CD8-positive, alpha-beta memory T cell (primary cell): ENCODE measurements around the gene POLR1A. TPM values are rescaled to one million over a fixed set of nuclear protein-coding genes. Genes with fewer than 3 reads are reported as not detected.

ENCODE experiments used
- CTCF ChIA-PET: fragments of 350-600 bp; sonication (Branson Sonifier 250); formaldehyde crosslinking; loops from one replicate; lab custom pipeline; 2021; ENCODE audit warnings: antibody characterized with exemption; lab: Charles Lee
- POLR2A ChIA-PET: fragments of 350-600 bp; sonication (Branson Sonifier 250); formaldehyde crosslinking; loops from one replicate; lab custom pipeline; 2021; ENCODE audit warnings: antibody characterized with exemption; lab: Charles Lee
- DNase-seq, 5 donors: peaks; one replicate each; pipeline versions ENCODE4 v3.0.0 to v3.0.0-alpha.2; 2020 to 2022; ENCODE audit warnings: mixed read lengths in 1 of 5
- H3K27ac ChIP-seq: one replicate; pipeline ENCODE4 v1.7.0; 2013; ENCODE audit warnings: low read depth, mild to moderate bottlenecking, low read length, moderate library complexity
- H3K27me3 ChIP-seq: 2 replicates; pipeline ENCODE4 v1.7.0; 2013; ENCODE audit warnings: low read length, mild to moderate bottlenecking; ENCODE audit not compliant: insufficient read depth, poor library complexity, severe bottlenecking
- H3K36me3 ChIP-seq: 2 replicates; pipeline ENCODE4 v1.7.0; 2013; ENCODE audit warnings: mild to moderate bottlenecking, low read length, moderate library complexity; ENCODE audit not compliant: insufficient read depth
- H3K4me1 ChIP-seq: 2 replicates; pipeline ENCODE4 v1.7.0; 2013; ENCODE audit warnings: mild to moderate bottlenecking, low read length, moderate library complexity; ENCODE audit not compliant: insufficient read depth
- H3K4me3 ChIP-seq: 2 replicates; pipeline ENCODE4 v1.7.0; 2013; ENCODE audit warnings: mild to moderate bottlenecking, low read length
- H3K9me3 ChIP-seq: 2 replicates; pipeline ENCODE4 v1.7.0; 2013; ENCODE audit warnings: mild to moderate bottlenecking, low read length
- H3K27ac Mint-ChIP-seq, 8 donors: one replicate each; pipeline ENCODE4 v1.8.0; 2020 to 2021; ENCODE audit warnings: mixed read lengths in 8 of 8, mild to moderate bottlenecking in 6 of 8, inconsistent platforms in 3 of 8, moderate library complexity in 3 of 8
- H3K27me3 Mint-ChIP-seq, 2 donors: one replicate each; pipeline ENCODE4 v1.8.0; 2020 to 2021; ENCODE audit warnings: mixed read lengths in 2 of 2, mild to moderate bottlenecking in 1 of 2, moderate library complexity in 1 of 2
- H3K36me3 Mint-ChIP-seq, 3 donors: one replicate each; pipeline ENCODE4 v1.8.0; 2020 to 2021; ENCODE audit warnings: mixed read lengths in 3 of 3, inconsistent platforms in 1 of 3, mild to moderate bottlenecking in 1 of 3
- H3K4me1 Mint-ChIP-seq, 3 donors: one replicate each; pipeline ENCODE4 v1.8.0; 2020 to 2021; ENCODE audit warnings: mixed read lengths in 3 of 3, inconsistent platforms in 1 of 3, mild to moderate bottlenecking in 1 of 3
- H3K4me3 Mint-ChIP-seq, 7 donors: one replicate each; pipeline ENCODE4 v1.8.0; 2020 to 2021; ENCODE audit warnings: mixed read lengths in 7 of 7, mild to moderate bottlenecking in 6 of 7, moderate library complexity in 4 of 7, inconsistent platforms in 2 of 7
- H3K9me3 Mint-ChIP-seq, 5 donors: one replicate each; pipeline ENCODE4 v1.8.0; 2020 to 2022; ENCODE audit warnings: mixed read lengths in 5 of 5, mild to moderate bottlenecking in 3 of 5, moderate library complexity in 2 of 5, inconsistent platforms in 1 of 5
- polyA plus RNA-seq: library from polyadenylated mRNA; unstranded; fragments of 300-500 nt; fragmentation: Illumina TruSeq; gene quantifications from one replicate; pipeline ENCODE4 v1.2.3, GENCODE V29; 2021
- total RNA-seq, 2 experiments: library from RNA; stranded (reverse); gene quantifications; one replicate each; pipeline ENCODE4 v1.2.3, GENCODE V29; 2021

The POLR1A gene
- total and polyA plus RNA-seq, 3 experiments from 2014 or later: 4.8 to 63.3 (median 60.3) TPM

- Histone ChIP-seq H3K4me3 (peak overlapping the region; percentile 20), H3K36me3 (no peaks in the 10 kb centered on the region), H3K27me3 (no peaks in the 10 kb centered on the region), H3K9me3 (no peaks in the 10 kb centered on the region), H3K27ac (peak overlapping the region; percentile 32), H3K4me1 (peaks cover 65% of the 10 kb centered on the region)
- peak overlapping the region; percentile 88 to 96 (median 94) for H3K27ac Mint-ChIP-seq
- peak overlapping the region in 6 of 7 donors; percentile 27 to 76 (median 59) for H3K4me3 Mint-ChIP-seq
- DNase-seq: peak in 3 of 5 donors; percentile 22 to 56 (median 32)
- ChIA-PET CTCF (interaction anchor here (0.9 to 2.3 kb wide), 4 partner anchors 80 to 172 kb away, joined by 3 to 6 read pairs (median 4); partner anchors contain the start of gene ST3GAL5), POLR2A (no interaction called here)
- no peaks in the 10 kb centered on the region for H3K9me3 Mint-ChIP-seq
- H3K27me3 Mint-ChIP-seq: peaks cover 0 to 3% of the 10 kb centered on the region in 2 donors
- peaks cover 51 to 72% (median 51%) of the 10 kb centered on the region in 3 donors for H3K4me1 Mint-ChIP-seq
- peaks cover 0 to 2% (median 0%) of the 10 kb centered on the region in 3 donors for H3K36me3 Mint-ChIP-seq
These were observed 106.4 kb downstream of the POLR1A start for GRCh38 chr2:85999061-85999831.

- Mint-ChIP-seq H3K27me3 (peaks cover 0 to 3% of the 10 kb centered on the region in 2 donors), H3K4me1 (peaks cover 58 to 79% (median 59%) of the 10 kb centered on the region in 3 donors), H3K4me3 (peak overlapping the region in 2 of 7 donors; percentile 37 to 70), H3K27ac (peak overlapping the region; percentile 88 to 96 (median 94)), H3K9me3 (no peaks in the 10 kb centered on the region), H3K36me3 (peaks cover 0 to 2% (median 0%) of the 10 kb centered on the region in 3 donors)
- POLR2A ChIA-PET: no interaction called here
- peak overlapping the region; percentile 32 for H3K27ac ChIP-seq
- DNase-seq: no peak
- no peaks in the 10 kb centered on the region for H3K27me3 ChIP-seq
- H3K9me3 ChIP-seq: no peaks in the 10 kb centered on the region
- H3K4me1 ChIP-seq: peaks cover 72% of the 10 kb centered on the region
- H3K36me3 ChIP-seq: no peaks in the 10 kb centered on the region
- H3K4me3 ChIP-seq: peak overlapping the region; percentile 20
- CTCF ChIA-PET: interaction anchor here (0.9 to 2.3 kb wide), 2 partner anchors 81 to 171 kb away, joined by 3 to 6 read pairs; no protein-coding TSS in a partner anchor
These were observed 107.4 kb downstream of the POLR1A start for GRCh38 chr2:85998071-85998991.

GRCh38 chr2:85997017-85997970 is 108.4 kb downstream of the POLR1A start:
- Mint-ChIP-seq H3K4me3 (peak overlapping the region in 1 of 7 donors; percentile 25), H3K36me3 (peaks cover 0 to 2% (median 0%) of the 10 kb centered on the region in 3 donors), H3K4me1 (peaks cover 60 to 79% (median 63%) of the 10 kb centered on the region in 3 donors), H3K27me3 (no peaks in the 10 kb centered on the region), H3K9me3 (no peaks in the 10 kb centered on the region), H3K27ac (peak overlapping the region; percentile 7 to 94 (median 48))
- DNase-seq: no peak
- Histone ChIP-seq H3K36me3 (no peaks in the 10 kb centered on the region), H3K27me3 (no peaks in the 10 kb centered on the region), H3K4me3 (no peak overlapping the region), H3K4me1 (peaks cover 72% of the 10 kb centered on the region), H3K9me3 (no peaks in the 10 kb centered on the region), H3K27ac (peak overlapping the region; percentile 40)
- ChIA-PET CTCF (interaction anchor here (1.0 to 2.3 kb wide), 2 partner anchors 108 to 170 kb away, joined by 4 to 6 read pairs; partner anchors contain the start of gene ST3GAL5), POLR2A (interaction anchor here (0.9 kb wide), 1 partner anchor 39 kb away, joined by 3 read pairs; no protein-coding TSS in a partner anchor)

- DNase-seq: no peak
- POLR2A ChIA-PET: interaction anchor here (0.9 kb wide), 1 partner anchor 39 kb away, joined by 3 read pairs; no protein-coding TSS in a partner anchor
- peaks cover 60 to 79% (median 63%) of the 10 kb centered on the region in 3 donors for H3K4me1 Mint-ChIP-seq
These were observed 109.1 kb downstream of the POLR1A start for GRCh38 chr2:85996591-85996990.

GRCh38 chr2:85995648-85996529 is 109.8 kb downstream of the POLR1A start:
- H3K9me3 ChIP-seq: no peaks in the 10 kb centered on the region
- ChIA-PET CTCF (interaction anchor here (1.0 kb wide), 1 partner anchor 107 kb away, joined by 4 read pairs; the partner anchor contains the start of gene ST3GAL5), POLR2A (interaction anchor here (0.9 kb wide), 1 partner anchor 40 kb away, joined by 3 read pairs; no protein-coding TSS in a partner anchor)
- H3K36me3 ChIP-seq: no peaks in the 10 kb centered on the region
- H3K4me1 Mint-ChIP-seq: peaks cover 57 to 72% (median 60%) of the 10 kb centered on the region in 3 donors
- H3K27ac Mint-ChIP-seq: peak overlapping the region in 5 of 8 donors; percentile 51 to 77 (median 73)
- H3K4me1 ChIP-seq: peaks cover 66% of the 10 kb centered on the region
- no peaks in the 10 kb centered on the region for H3K27me3 Mint-ChIP-seq
- H3K36me3 Mint-ChIP-seq: peaks cover 0 to under 1% (median 0%) of the 10 kb centered on the region in 3 donors
- DNase-seq: no peak
- H3K4me3 ChIP-seq: no peak overlapping the region
- H3K27me3 ChIP-seq: no peaks in the 10 kb centered on the region
- no peak overlapping the region for H3K4me3 Mint-ChIP-seq
- H3K9me3 Mint-ChIP-seq: no peaks in the 10 kb centered on the region
- H3K27ac ChIP-seq: peak overlapping the region; percentile 40

More at GRCh38 chr2:85996591-85996990, 109.1 kb downstream of the POLR1A start:
- Histone ChIP-seq H3K4me1 (peaks cover 72% of the 10 kb centered on the region), H3K36me3 (no peaks in the 10 kb centered on the region), H3K9me3 (no peaks in the 10 kb centered on the region), H3K27ac (peak overlapping the region; percentile 40), H3K4me3 (no peak overlapping the region), H3K27me3 (no peaks in the 10 kb centered on the region)
- CTCF ChIA-PET: interaction anchor here (1.0 kb wide), 1 partner anchor 108 kb away, joined by 4 read pairs; the partner anchor contains the start of gene ST3GAL5
- H3K27ac Mint-ChIP-seq: peak overlapping the region in 2 of 8 donors; percentile 43 to 69
- H3K27me3 Mint-ChIP-seq: no peaks in the 10 kb centered on the region
- H3K4me3 Mint-ChIP-seq: no peak overlapping the region
- peaks cover 0 to 2% (median 0%) of the 10 kb centered on the region in 3 donors for H3K36me3 Mint-ChIP-seq
- H3K9me3 Mint-ChIP-seq: no peaks in the 10 kb centered on the region

- Histone ChIP-seq H3K27ac (peak overlapping the region; percentile 52), H3K4me3 (no peak overlapping the region), H3K27me3 (no peaks in the 10 kb centered on the region), H3K4me1 (peaks cover 58% of the 10 kb centered on the region), H3K36me3 (no peaks in the 10 kb centered on the region), H3K9me3 (no peaks in the 10 kb centered on the region)
- ChIA-PET POLR2A (no interaction called here), CTCF (interaction anchor here (1.5 to 3.3 kb wide), 3 partner anchors 42 to 167 kb away, joined by 3 to 13 read pairs (median 5); partner anchors contain the start of gene ST3GAL5)
- Mint-ChIP-seq H3K27ac (peak overlapping the region; percentile 29 to 85 (median 62)), H3K27me3 (no peaks in the 10 kb centered on the region), H3K4me1 (peaks cover 49 to 64% (median 52%) of the 10 kb centered on the region in 3 donors), H3K9me3 (no peaks in the 10 kb centered on the region), H3K36me3 (no peaks in the 10 kb centered on the region), H3K4me3 (no peak overlapping the region)
- no peak for DNase-seq
These were observed 110.6 kb downstream of the POLR1A start for GRCh38 chr2:85994897-85995647.
